Thymus (tissue), 11 donors: ENCODE measurements around the gene TGFBR3L. TPM values are rescaled to one million over a fixed set of nuclear protein-coding genes. Genes with fewer than 3 reads are reported as not detected.
"Not testable (repeated sequence)": the region's sequence is repeated elsewhere in the genome, so short reads cannot be mapped to it uniquely, and the experiment has no call there.

Experiments used
- DNase-seq, 9 donors: peaks; one replicate each; pipeline ENCODE4 v3.0.0-alpha.2; 2013; ENCODE audit warnings: low spot score in 9 of 9, low read depth in 6 of 9, missing footprints in 1 of 9
- H3K27ac ChIP-seq, 2 donors: one replicate each; pipeline ENCODE4 v1.5.1; 2013; ENCODE audit warnings: control low read depth in 1 of 2, low read depth in 1 of 2, low read length in 1 of 2, mild to moderate bottlenecking in 1 of 2, moderate library complexity in 1 of 2
- H3K27me3 ChIP-seq, 2 donors: one replicate each; pipeline ENCODE4 v1.5.1; 2013; ENCODE audit warnings: low read length in 1 of 2; ENCODE audit not compliant: control insufficient read depth in 2 of 2, insufficient read depth in 1 of 2
- H3K36me3 ChIP-seq, 2 donors: one replicate each; pipeline ENCODE4 v1.5.1; 2013; ENCODE audit warnings: low read length in 1 of 2, mild to moderate bottlenecking in 1 of 2, moderate library complexity in 1 of 2; ENCODE audit not compliant: control insufficient read depth in 2 of 2, insufficient read depth in 2 of 2
- H3K4me1 ChIP-seq, 2 donors: one replicate each; pipeline ENCODE4 v1.5.1; 2013; ENCODE audit warnings: low read length in 2 of 2; ENCODE audit not compliant: control insufficient read depth in 2 of 2, insufficient read depth in 2 of 2
- H3K4me3 ChIP-seq, 2 donors: one replicate each; pipeline ENCODE4 v1.5.1; 2013; ENCODE audit warnings: low read length in 2 of 2, control low read depth in 1 of 2, mild to moderate bottlenecking in 1 of 2
- H3K9me3 ChIP-seq, 2 donors: one replicate each; pipeline ENCODE4 v1.5.1; 2013; ENCODE audit warnings: low read length in 1 of 2, mild to moderate bottlenecking in 1 of 2; ENCODE audit not compliant: control insufficient read depth in 2 of 2, insufficient read depth in 1 of 2
- WGBS: extraction: QIAGEN DNeasy Blood & Tissue Kit; methylation state at CpG from one replicate; pipeline ENCODE4 v1.1.7; 2013; 5-methylcytosine and 5-hydroxymethylcytosine counted together
- polyA plus RNA-seq: library from polyadenylated mRNA; stranded (reverse); fragments of 200-250 nt; gene quantifications from one replicate; pipeline ENCODE4 v1.2.3, GENCODE V29; 2013
- total RNA-seq: library from RNA; stranded (reverse); fragments of 120-200 nt; gene quantifications from one replicate; pipeline ENCODE4 v1.2.4, GENCODE V29; 2013
- donor health status: healthy.

TGFBR3L gene
- total and polyA plus RNA-seq, 2 donors = 0.05 to 0.19 TPM

DNA sequence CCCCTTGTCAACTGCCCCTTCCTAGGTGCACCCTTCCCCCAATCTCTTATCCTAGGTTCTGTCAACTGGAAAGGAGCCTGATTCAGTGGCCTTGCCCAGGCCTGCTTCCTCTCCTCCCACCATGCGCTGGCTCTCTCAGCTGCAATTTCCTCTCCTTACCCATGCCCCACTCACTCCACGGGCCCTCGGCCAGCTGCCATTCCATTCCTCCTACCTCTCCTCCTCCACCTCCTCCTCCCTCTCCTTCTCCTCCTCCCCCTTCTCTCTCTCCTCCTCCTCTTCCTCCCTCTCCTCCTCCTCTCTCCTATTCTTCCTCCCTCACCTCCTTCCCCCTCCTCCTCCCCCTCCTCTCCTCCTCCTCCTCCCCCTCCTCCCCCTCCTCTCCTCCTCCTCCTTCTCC, 38.4 kb downstream of the TGFBR3L start:
- Histone ChIP-seq H3K36me3 (peaks cover 4 to 8% of the 10 kb centered on the region in 2 donors), H3K4me1 (peaks cover 0 to 2% of the 10 kb centered on the region in 2 donors), H3K27ac (no peak overlapping the region), H3K4me3 (no peak overlapping the region), H3K9me3 (no peaks in the 10 kb centered on the region), H3K27me3 (no peaks in the 10 kb centered on the region)
- no peak for DNase-seq
- WGBS = 43% methylated on average over 3 of the region's 3 CpGs

DNA sequence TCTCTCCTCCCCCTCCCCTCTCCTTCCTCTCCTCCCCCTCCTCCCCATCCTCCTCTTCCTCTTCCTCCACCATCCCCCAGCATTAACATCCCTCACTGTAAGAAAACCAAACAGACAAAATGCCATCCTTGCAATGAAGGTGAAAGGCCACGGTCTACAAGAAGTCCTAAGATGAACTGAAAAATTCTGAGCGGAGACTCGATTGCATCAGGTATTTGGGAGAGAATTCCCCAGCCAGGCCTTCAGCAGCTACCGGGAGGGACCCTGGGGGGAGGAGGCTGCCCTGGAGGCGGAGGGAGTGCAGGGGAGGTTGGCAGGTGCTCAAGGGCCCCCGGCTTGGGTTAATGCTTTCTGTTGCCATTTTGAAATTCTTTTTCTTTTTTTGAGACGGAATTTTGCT, 38.9 kb downstream of the TGFBR3L start:
- Histone ChIP-seq H3K27ac (no peak overlapping the region), H3K27me3 (no peaks in the 10 kb centered on the region), H3K36me3 (peaks cover 8 to 13% of the 10 kb centered on the region in 2 donors), H3K4me1 (peaks cover 0 to 2% of the 10 kb centered on the region in 2 donors), H3K4me3 (no peak overlapping the region), H3K9me3 (no peaks in the 10 kb centered on the region)
- DNase-seq = no peak
- WGBS = 88% methylated on average over 7 of the region's 7 CpGs

DNA sequence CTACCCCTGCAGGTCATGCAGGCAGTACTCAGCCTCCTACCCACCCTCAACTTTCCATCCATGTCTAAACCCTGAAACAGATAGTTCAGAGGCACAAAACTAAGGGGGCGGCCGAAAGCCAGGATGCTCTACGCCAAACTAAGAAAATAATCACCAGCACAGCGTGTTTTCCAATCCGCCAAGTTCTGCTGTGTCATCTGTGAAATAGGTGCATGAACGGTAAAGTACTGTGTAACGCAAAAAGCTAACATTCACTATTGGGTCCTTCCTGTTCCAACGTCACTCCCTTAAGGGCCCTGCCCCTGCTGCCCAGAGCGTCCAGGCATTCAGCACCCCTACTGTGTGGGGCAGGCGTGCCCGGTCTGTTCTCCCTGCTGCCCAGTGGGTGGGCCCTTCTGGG, 41.1 kb downstream of the TGFBR3L start:
- H3K4me1 ChIP-seq = peaks cover 0 to 2% of the 10 kb centered on the region in 2 donors
- no peak overlapping the region for H3K4me3 ChIP-seq
- H3K27me3 ChIP-seq = no peaks in the 10 kb centered on the region
- 96% methylated on average over 11 of the region's 11 CpGs for WGBS
- H3K36me3 ChIP-seq = peaks cover 19 to 27% of the 10 kb centered on the region in 2 donors
- DNase-seq = peak in 1 of 9 donors; percentile 14
- no peaks in the 10 kb centered on the region for H3K9me3 ChIP-seq
- no peak overlapping the region for H3K27ac ChIP-seq

DNA sequence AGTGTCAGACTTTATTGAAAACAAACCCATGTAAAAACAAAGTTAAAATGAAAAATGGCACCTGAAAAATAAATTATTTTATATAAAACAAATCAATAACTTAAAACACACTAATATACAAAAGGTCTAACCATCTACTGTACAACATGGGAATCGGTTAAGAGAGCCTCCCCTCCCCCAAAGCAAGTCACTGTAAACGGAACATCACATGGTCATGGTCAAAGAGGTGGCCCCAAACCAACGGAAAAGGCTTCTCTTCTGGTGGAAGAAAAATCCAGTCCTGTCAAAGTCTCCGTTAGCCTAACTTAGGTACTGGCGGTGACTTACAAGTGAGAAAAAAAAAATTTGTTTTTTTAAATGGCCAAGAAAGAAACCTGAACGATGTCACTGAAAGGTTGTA, 44.6 kb downstream of the TGFBR3L start:
- Histone ChIP-seq H3K27ac (no peak overlapping the region), H3K9me3 (peaks cover 0 to 1% of the 10 kb centered on the region in 2 donors), H3K4me1 (no peaks in the 10 kb centered on the region), H3K4me3 (no peak overlapping the region), H3K36me3 (peaks cover 45 to 58% of the 10 kb centered on the region in 2 donors), H3K27me3 (no peaks in the 10 kb centered on the region)
- 38% methylated on average over 6 of the region's 6 CpGs for WGBS
- DNase-seq = no peak

DNA sequence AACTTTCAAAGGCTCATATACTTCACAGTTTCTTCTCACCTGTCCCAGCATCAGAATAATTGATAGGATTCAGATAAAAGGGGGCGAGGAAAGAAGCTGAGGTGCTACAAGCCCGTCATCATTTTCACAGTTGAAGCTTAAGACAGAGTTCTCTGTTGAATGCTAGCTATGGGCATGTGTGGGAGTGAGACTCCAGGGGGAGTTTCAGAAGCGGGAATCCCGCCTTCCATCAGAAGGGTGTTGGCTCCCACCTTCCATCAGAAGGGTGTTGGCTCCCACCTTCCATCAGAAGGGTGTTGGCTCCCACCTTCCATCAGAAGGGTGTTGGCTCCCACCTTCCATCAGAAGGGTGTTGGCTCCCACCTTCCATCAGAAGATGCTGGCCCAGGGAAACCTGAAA, 46.5 kb downstream of the TGFBR3L start:
- not testable (repeated sequence) for H3K27ac ChIP-seq, H3K4me1 ChIP-seq, H3K4me3 ChIP-seq, DNase-seq, H3K27me3 ChIP-seq, H3K9me3 ChIP-seq
- WGBS = 98% methylated on average over 4 of the region's 4 CpGs
- H3K36me3 ChIP-seq = peaks cover 59 to 75% of the 10 kb centered on the region in 2 donors

DNA sequence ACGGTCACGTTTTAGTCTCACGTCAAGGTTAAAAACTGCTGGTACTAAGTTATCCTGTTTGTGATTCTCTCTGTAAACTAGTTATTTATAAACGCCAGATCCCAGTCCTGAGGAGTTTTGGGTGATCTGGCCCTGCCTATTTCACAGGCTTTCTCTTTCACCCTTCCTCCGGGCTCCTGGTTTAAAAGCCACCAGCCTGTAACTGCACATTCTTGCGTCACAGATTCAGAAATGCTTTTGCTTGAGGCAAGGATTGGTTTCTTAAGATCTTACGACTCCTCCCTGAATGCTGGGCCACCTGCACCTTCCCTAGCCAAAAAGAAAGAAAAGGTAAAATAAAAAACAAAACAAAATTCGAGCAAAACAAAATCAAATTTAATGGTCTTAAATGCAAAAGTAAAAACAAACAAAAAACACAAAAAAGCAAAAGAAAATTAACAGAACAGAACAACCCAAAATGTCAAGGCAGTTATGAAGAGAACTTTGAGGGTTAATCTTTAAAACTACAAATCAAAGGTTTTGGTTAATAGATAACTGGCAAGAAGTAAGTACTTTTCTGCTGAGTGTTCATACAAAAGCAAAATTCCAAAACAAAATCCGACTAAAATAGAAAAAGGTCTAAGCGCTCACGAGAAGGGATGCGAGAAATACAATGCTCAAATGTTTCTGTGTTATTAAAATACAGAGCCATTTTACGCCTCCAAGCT, 47.4 kb downstream of the TGFBR3L start:
- Histone ChIP-seq H3K27ac (no peak overlapping the region), H3K4me3 (no peak overlapping the region), H3K36me3 (peaks cover 67 to 85% of the 10 kb centered on the region in 2 donors), H3K4me1 (no peaks in the 10 kb centered on the region), H3K27me3 (no peaks in the 10 kb centered on the region), H3K9me3 (peaks cover 0 to 1% of the 10 kb centered on the region in 2 donors)
- WGBS = 97% methylated on average over 13 of the region's 13 CpGs
- no peak for DNase-seq

DNA sequence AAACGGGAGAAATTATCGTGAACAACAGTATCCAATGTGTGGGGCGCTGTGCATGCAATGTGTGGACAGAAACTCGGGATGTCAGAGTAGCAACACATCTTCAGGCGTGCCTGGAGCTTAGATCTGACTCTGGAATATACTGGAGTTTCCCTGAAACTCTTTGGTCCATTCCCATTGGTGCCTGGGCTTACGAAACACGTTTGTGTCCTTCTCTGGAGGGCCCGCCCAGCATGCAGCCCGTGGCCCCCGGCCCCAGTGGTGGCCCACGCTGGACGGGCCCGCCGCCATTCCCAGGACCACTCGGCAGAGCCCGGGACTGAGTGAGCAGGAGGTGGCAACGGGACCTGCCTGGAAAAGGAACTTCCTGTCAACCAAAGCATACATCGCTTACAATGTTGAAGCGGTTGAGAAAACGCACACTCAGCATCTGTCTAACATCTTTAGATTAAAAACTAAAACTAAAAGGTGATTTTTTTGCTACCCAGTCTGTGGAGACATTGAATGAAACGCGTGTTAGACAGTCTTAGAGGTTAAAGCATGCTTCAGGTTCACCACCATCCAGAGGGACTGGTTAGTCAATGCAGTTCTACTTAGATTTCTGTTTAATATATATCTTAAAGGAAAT, 48.1 kb downstream of the TGFBR3L start:
- 97% methylated on average over 22 of the region's 22 CpGs for WGBS
- Histone ChIP-seq H3K27me3 (no peaks in the 10 kb centered on the region), H3K36me3 (peaks cover 73 to 87% of the 10 kb centered on the region in 2 donors), H3K9me3 (peaks cover 0 to 1% of the 10 kb centered on the region in 2 donors), H3K4me3 (no peak overlapping the region), H3K4me1 (no peaks in the 10 kb centered on the region), H3K27ac (no peak overlapping the region)
- no peak for DNase-seq

DNA sequence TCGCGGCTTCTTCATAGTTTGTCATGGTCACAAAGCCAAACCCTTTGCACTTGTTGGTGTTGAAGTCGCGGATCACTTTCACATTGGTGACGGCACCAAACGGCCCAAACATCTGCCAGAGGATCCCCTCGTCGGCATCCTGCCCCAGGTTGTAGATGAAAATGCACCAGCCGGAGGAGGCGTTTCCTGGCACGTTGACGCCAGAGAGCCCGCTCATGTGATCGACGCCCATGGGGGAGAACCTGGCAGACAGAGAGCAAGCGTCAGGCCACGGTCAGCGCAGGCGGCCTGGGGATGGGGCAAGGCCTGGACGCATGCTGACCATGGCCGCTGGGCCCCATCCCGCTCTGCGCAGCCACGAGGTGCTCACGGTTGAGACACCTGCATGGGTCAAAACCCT, 48.9 kb downstream of the TGFBR3L start:
- no peaks in the 10 kb centered on the region for H3K4me1 ChIP-seq
- DNase-seq = no peak
- no peak overlapping the region for H3K27ac ChIP-seq
- H3K27me3 ChIP-seq = no peaks in the 10 kb centered on the region
- H3K9me3 ChIP-seq = peaks cover 0 to 1% of the 10 kb centered on the region in 2 donors
- H3K36me3 ChIP-seq = peaks cover 74 to 87% of the 10 kb centered on the region in 2 donors
- H3K4me3 ChIP-seq = no peak overlapping the region
- 98% methylated on average over 25 of the region's 25 CpGs for WGBS

DNA sequence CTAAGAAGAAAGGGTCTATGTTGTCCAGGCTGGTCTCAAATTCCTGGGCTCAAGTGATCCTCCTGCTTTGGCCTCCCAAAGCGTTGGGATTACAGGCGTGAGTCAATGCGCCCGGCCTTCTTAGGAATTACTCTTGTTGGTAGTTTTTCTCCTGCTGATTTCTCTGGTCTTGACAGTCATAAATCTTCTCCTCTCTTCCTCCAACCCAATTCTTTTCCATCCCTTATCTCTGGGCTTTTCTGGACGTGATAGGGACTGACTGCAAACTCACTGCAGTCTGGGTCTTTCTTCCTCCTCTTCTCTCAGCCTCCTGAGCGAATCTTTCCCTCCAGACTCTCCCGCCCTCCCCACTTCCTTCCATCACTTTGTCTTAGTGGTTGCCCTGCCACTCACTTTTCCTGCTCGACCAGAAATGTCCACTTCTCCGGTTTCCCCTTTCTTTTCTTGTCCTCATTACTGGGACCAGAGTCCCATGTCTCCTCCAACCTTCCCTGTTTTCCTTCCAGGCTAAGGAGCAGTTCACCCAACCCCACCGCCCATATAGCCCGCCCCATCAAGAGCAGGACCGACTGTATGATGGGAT, 50.7 kb downstream of the TGFBR3L start:
- Histone ChIP-seq H3K27me3 (no peaks in the 10 kb centered on the region), H3K27ac (no peak overlapping the region), H3K36me3 (peaks cover 75 to 87% of the 10 kb centered on the region in 2 donors), H3K4me1 (no peaks in the 10 kb centered on the region), H3K9me3 (peaks cover 0 to 1% of the 10 kb centered on the region in 2 donors), H3K4me3 (no peak overlapping the region)
- no peak for DNase-seq
- WGBS = 96% methylated on average over 12 of the region's 12 CpGs
